K562 (cell line): ENCODE measurements around the gene PRELID3B. TPM values are rescaled to one million over a fixed set of nuclear protein-coding genes. Genes with fewer than 3 reads are reported as not detected.
A peak's percentile ranks its signal among the peaks of the same experiment; 100 is the strongest.

ENCODE experiments used
- CREM ChIP-seq: IDR thresholded peaks from 2 replicates; pipeline ENCODE4 v1.6.1; 2014; ENCODE audit warnings: antibody characterized with exemption, low read depth
- E2F8 ChIP-seq: fragments of 450-650 bp; IDR thresholded peaks from 2 replicates; pipeline ENCODE4 v1.7.1; 2018; ENCODE audit warnings: mild to moderate bottlenecking, low read depth; ENCODE audit not compliant: partially characterized antibody
- FIP1L1 ChIP-seq: fragments of 200-400 bp; formaldehyde crosslinking; IDR thresholded peaks from 2 replicates; pipeline ENCODE4 v1.6.1; 2018; ENCODE audit warnings: mild to moderate bottlenecking, low read depth, low read length; ENCODE audit not compliant: poor library complexity, severe bottlenecking
- KLF13 ChIP-seq: fragments of 450-650 bp; IDR thresholded peaks from 2 replicates; pipeline ENCODE4 v1.6.1; 2016; ENCODE audit warnings: missing genetic modification characterization, low read depth, mild to moderate bottlenecking, missing compliant biosample characterization, moderate library complexity, borderline replicate concordance
- PRPF4 ChIP-seq: fragments of 200-400 bp; formaldehyde crosslinking; IDR thresholded peaks from one replicate; pipeline ENCODE4 v1.6.1; 2017; ENCODE audit warnings: low read length, low read depth, mild to moderate bottlenecking; ENCODE audit not compliant: insufficient read depth, poor library complexity, severe bottlenecking
- RBM22 ChIP-seq: fragments of 200-400 bp; formaldehyde crosslinking; IDR thresholded peaks from 2 replicates; pipeline ENCODE4 v1.6.1; 2018; ENCODE audit warnings: low read length, low read depth; ENCODE audit not compliant: poor library complexity, severe bottlenecking
- RNF2 ChIP-seq: sonication (generic); IDR thresholded peaks from 2 replicates; pipeline ENCODE4 v1.6.1; 2016
- RREB1 ChIP-seq: fragments of 250-450 bp; sonication (Bioruptor Pico); IDR thresholded peaks from 2 replicates; pipeline ENCODE4 v1.4.0; 2020
- ZNF146 ChIP-seq: IDR thresholded peaks from one replicate; pipeline ENCODE4 v1.6.1; 2018; ENCODE audit warnings: missing compliant biosample characterization; ENCODE audit not compliant: unreplicated experiment
- polyA plus RNA-seq, 8 experiments: library from polyadenylated mRNA; depleted of rRNA in 4 of 8; stranded (reverse) in 5 of 8; unstranded in 3 of 8; fragments of >200 nt; fragmentation: Nextera tagmentation in 2 of 8; fragmentation: Illumina TruSeq in 1 of 8; extraction: Ambion mirVana in 2 of 8; extraction: Trizol in 1 of 8; gene quantifications; 2 replicates each; pipeline versions ENCODE4 v1.2.1 to v1.2.3, GENCODE V29; 2011 to 2014; ENCODE audit warnings: inconsistent platforms in 1 of 8, missing spikeins in 1 of 8
- total RNA-seq, 7 experiments: library from RNA; depleted of rRNA in 6 of 7; stranded (reverse); fragments of >200 nt in 6 of 7; fragmentation: Illumina TruSeq in 2 of 7; extraction: Trizol in 2 of 7; gene quantifications; 2 replicates each; pipeline versions ENCODE4 v1.2.1 to v1.2.3, GENCODE V29; 2011 to 2021; ENCODE audit warnings: low replicate concordance in 1 of 7
- TF ChIP-seq, protein P1 (sequence below): sonication (generic); formaldehyde crosslinking; IDR thresholded peaks from 2 replicates; pipeline ENCODE4 v1.8.1; 2023; ENCODE audit warnings: missing genetic modification reagents, mild to moderate bottlenecking, borderline replicate concordance
- TF ChIP-seq, protein P2 (sequence below): fragments of 450-650 bp; formaldehyde crosslinking; IDR thresholded peaks from 2 replicates; pipeline ENCODE4 v1.4.0; 2022; ENCODE audit warnings: missing genetic modification characterization

The PRELID3B gene
- total and polyA plus RNA-seq, 9 of the 15 experiments (the other 6 are each of a cell fraction or from before 2014, with no cell fraction given) = 77.0 to 186 (median 101) TPM

- TF ChIP-seq, protein P1, sequence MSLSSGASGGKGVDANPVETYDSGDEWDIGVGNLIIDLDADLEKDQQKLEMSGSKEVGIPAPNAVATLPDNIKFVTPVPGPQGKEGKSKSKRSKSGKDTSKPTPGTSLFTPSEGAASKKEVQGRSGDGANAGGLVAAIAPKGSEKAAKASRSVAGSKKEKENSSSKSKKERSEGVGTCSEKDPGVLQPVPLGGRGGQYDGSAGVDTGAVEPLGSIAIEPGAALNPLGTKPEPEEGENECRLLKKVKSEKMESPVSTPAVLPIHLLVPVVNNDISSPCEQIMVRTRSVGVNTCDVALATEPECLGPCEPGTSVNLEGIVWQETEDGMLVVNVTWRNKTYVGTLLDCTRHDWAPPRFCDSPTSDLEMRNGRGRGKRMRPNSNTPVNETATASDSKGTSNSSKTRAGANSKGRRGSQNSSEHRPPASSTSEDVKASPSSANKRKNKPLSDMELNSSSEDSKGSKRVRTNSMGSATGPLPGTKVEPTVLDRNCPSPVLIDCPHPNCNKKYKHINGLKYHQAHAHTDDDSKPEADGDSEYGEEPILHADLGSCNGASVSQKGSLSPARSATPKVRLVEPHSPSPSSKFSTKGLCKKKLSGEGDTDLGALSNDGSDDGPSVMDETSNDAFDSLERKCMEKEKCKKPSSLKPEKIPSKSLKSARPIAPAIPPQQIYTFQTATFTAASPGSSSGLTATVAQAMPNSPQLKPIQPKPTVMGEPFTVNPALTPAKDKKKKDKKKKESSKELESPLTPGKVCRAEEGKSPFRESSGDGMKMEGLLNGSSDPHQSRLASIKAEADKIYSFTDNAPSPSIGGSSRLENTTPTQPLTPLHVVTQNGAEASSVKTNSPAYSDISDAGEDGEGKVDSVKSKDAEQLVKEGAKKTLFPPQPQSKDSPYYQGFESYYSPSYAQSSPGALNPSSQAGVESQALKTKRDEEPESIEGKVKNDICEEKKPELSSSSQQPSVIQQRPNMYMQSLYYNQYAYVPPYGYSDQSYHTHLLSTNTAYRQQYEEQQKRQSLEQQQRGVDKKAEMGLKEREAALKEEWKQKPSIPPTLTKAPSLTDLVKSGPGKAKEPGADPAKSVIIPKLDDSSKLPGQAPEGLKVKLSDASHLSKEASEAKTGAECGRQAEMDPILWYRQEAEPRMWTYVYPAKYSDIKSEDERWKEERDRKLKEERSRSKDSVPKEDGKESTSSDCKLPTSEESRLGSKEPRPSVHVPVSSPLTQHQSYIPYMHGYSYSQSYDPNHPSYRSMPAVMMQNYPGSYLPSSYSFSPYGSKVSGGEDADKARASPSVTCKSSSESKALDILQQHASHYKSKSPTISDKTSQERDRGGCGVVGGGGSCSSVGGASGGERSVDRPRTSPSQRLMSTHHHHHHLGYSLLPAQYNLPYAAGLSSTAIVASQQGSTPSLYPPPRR (CRISPR knock-in tag) = no peak
- TF ChIP-seq PRPF4 = no peak
- peak; percentile 93 for TF ChIP-seq KLF13 (tag)
- TF ChIP-seq ZNF146 (CRISPR knock-in tag) = no peak
- peak; percentile 20 for TF ChIP-seq E2F8
- TF ChIP-seq, protein P2, sequence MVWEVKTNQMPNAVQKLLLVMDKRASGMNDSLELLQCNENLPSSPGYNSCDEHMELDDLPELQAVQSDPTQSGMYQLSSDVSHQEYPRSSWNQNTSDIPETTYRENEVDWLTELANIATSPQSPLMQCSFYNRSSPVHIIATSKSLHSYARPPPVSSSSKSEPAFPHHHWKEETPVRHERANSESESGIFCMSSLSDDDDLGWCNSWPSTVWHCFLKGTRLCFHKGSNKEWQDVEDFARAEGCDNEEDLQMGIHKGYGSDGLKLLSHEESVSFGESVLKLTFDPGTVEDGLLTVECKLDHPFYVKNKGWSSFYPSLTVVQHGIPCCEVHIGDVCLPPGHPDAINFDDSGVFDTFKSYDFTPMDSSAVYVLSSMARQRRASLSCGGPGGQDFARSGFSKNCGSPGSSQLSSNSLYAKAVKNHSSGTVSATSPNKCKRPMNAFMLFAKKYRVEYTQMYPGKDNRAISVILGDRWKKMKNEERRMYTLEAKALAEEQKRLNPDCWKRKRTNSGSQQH (CRISPR knock-in tag) = peak; percentile 72; the same call in 1 of the 2 replicates
- 0 out of 2 replicates have a peak, but pooled peaks have one; percentile 54 for TF ChIP-seq RNF2
- peak; percentile 42; the same call in 1 of the 2 replicates for TF ChIP-seq CREM
- TF ChIP-seq RBM22 = peak; percentile 83
- TF ChIP-seq RREB1 = peak; percentile 98
- peak; percentile 63 for TF ChIP-seq FIP1L1
Observed at GRCh38 chr20:59032023-59032712, 10.4 kb downstream of the PRELID3B start, which contains the start of gene ATP5F1E (continued).
